HG03558 (cell line): Measurements from ENCODE around the gene DND1.
"Not testable (repeated sequence)": the region's sequence is repeated elsewhere in the genome, so short reads cannot be mapped to it uniquely, and the experiment has no call there.

ENCODE experiments used
- ATAC-seq: cut with Tn5 transposase; IDR thresholded peaks from one replicate; pipeline ENCODE4 v1.9.1; 2021; ENCODE audit warnings: moderate number of reproducible peaks; ENCODE audit not compliant: unreplicated experiment; ENCODE audit errors: extremely low read depth

The DND1 gene

DNA sequence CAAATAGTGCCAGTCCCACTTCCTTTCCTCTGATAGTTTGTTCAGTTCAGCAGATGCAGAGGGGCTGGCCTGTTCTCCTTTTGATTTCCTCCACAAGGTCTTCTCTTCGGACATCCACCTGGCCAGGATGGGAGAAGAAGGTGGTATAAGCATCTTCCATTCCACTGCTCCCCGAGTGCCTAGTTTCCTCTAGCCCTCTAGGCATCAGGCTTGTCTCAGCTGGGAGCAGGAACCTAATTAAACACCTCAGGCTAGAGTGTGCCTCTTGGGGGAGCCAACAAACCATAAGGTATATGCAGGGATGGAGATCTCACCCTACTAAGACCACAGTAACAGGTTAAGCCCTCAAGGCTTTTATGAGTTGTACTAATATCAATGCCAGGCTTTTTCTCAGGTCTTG lies 835 bp upstream of the DND1 start:
- no peak for ATAC-seq

DNA sequence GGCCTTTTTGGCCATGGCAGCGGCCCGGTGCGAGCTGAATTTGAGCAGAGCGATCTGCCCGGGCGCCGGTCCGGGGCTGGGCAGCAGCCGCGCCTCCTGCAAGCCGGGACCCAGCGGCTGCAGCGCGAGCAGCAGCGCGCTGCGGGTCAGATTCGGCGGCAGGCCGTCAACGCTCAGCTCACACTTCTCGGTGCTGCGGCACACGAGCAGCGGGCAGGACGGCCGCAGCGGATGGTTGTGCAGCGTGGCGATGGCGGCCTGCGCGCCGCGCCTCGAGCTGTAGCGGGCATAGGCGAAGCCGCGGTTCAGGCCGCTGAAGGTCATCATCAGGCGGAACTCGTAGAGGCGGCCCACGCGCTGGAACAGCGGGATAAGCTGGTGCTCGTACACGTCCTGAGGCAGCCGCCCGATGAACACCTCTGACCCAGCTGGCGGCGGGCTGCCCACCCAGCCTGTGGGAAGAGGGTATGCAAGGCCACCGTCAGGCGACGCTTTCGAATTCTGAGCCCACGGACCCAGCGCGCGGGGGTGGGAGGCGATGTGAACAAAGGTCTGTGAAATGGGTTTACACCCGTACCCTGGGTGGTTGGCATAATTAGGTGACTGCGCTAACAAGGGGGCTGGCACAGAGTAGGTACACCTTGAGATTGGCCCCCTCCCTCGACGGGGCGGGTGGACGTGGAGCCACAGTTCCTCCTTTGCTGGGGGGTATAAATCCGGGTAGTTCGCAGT lies 755 bp downstream of the DND1 start:
- ATAC-seq: no peak

DNA sequence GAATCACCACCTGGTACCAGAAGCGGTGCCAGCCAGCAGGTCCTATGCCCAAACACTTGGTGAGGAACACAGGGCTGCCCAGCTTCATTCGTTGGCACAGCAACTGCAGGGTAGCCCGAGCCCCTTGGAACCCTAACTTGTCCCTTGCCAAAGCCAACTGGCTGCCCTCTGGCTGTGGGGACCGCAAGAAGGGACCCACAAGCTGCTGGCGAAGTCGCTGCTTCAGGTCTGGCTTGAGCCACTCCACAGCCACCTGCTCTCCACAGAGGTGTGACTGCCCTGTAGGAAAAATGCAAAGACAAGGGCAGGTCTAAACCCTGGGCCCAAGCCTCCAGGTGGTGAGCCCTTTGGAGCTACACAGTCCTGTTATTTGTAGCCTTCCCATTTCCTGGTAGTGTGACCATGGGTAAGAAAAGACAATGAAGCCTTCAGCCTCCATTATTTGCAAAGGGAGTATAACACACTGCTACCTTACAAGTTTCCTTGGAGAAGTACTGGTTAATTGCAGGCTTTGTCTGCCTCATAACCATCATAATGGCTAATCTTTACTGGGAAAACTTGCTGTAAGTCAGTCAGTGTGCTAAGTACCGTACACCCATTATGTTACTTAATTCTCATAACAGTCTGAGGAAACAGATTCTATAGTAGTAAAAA lies 1.8 kb downstream of the DND1 start:
- ATAC-seq: no peak

DNA sequence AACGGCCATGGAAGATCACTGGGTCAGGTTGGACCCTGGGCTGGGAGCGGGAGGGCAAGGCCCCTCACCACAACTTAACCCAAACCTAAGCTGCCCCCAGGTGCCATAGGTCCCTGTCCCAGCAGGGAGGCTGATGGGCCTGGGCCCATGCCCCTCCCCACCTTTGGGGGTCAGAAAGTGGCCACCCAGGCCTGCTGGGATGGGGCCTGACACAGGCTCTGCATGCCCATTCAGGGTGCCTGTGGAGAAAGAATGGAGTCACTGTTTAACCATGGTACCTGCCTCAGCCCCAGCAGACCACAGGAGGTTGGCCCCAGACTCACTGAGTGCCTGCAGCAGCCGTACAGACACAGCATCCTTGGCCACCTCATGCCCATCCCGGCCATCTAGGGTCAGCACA lies 2.3 kb downstream of the DND1 start:
- not testable (repeated sequence) for ATAC-seq

DNA sequence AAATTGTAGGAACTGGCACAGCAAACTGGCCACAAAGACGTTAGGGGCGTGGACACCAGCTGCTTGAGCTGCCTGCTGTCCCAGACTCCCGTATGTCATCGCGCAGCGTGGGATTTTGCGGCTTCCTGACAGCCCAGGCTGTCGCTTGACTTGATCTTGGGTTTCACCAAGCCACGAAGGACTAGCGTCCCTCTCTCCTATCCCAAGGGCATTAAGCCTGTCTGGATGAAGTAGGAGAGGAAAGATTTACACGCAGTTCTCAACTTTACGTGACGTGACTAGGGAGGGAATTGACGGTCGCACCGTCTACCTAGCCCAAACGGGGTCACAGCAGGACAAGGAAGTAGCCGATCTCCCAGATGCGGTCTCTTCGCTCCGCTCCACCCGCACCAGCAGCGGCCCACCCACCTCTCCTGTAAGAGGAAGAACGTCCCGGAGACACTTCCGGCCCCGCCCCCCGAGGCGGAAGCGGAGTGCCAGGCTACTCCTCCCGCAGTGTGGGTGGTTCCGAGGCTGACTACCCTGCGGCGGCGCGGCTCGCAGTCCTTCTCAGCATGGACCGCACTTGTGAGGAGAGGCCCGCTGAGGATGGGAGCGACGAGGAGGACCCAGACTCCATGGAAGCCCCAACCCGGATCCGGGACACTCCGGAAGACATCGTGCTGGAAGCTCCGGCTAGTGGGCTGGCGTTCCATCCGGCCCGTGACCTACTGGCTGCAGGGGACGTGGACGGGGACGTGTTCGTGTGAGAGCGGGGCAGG lies 8.8 kb downstream of the DND1 start, which contains the start of gene WDR55:
WDR55 (plus strand) TSS at position 546 of the 761 bp plus-strand sequence; CDS start at position 555, 9 bp downstream.
- peak; percentile 86 for ATAC-seq

DNA sequence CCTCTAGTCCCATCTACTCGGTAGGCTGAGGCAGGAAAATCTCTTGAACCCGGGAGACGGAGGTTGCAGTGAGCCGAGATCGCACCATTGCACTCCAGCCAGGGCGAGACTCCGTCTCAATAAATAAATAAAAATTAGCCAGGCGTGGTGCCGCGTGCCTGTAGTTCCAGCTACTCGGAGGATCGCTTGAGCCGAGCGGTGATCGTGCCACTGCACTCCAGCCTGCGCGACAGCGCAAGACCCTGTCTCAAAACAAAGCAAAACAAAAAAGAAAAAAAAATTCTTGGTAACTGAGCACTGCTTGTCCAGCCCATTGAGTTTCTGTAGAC lies 9.4 kb downstream of the DND1 start:
- ATAC-seq: no peak

DNA sequence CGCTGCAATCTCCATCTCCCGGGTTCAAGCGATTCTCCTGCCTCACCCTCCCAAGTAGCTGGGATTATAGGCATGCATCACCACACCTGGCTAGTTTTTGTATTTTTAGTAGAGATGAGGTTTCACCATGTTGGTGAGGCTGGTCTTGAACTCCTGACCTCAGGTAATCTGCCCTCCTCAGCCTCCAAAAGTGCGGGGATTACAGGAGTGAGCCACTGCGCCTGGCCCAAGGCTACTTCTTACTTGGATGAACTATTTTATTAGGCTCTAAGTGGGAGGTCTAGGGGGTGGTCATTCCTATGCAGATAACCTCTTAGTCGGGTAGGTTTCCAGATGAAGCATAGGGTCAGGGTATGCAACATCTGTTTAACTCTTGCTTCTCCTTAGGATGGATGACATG lies 13.0 kb downstream of the DND1 start:
- ATAC-seq: not testable (repeated sequence)

DNA sequence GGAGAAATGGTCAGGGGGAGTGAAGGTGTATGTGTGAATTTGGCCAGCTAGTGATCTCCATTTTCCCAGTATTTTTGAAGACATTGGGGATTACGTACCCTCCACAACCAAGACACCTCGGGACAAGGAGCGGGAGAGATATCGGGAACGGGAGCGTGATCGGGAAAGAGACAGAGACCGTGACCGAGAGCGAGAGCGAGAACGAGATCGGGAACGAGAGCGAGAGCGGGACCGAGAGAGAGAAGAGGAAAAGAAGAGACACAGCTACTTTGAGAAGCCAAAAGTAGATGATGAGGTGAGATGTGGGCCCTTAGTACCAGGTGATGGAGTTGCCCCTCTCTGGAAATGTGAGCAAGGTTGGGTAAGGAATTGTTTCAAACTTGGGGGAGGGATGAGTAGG lies 14.5 kb downstream of the DND1 start:
- no peak for ATAC-seq

DNA sequence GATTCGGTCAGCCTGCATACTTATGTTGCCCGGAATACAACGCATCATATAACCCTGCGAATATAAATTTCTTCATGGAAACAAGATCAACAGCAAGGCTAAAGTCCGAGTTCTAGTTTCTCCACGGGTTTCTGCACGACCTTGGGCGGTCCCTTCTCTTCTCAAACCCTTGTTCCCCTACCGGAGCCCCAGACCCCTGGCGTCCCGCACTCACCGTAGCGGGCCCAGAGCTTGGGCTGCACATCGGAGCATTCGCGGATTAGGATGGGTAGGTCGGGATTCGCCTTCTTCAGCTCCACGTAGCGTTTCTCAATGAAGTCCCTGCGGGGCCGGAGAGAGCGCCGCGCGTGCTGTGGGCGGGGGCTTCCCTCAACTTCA lies 26.3 kb downstream of the DND1 start:
- ATAC-seq: peak; percentile 3

DNA sequence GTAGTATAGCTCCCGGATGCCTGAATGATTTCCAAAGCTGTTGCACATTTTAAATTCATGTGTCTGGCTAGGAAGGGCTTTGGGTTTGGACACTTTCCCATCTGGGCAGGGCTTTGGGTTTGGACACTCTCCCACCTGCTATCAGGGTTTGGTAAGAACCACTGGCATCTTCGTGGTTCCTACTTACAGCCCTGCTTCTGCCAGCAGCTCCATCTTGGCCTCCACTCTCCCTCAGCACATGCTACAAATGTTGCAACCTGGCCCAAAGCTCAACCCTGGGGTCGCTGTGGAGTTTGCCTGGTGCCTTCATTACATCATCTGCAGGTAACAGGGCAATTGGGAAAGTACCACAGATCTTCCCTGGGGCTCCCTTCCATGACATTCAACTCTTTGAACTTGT lies 30.7 kb downstream of the DND1 start:
- ATAC-seq: no peak

DNA sequence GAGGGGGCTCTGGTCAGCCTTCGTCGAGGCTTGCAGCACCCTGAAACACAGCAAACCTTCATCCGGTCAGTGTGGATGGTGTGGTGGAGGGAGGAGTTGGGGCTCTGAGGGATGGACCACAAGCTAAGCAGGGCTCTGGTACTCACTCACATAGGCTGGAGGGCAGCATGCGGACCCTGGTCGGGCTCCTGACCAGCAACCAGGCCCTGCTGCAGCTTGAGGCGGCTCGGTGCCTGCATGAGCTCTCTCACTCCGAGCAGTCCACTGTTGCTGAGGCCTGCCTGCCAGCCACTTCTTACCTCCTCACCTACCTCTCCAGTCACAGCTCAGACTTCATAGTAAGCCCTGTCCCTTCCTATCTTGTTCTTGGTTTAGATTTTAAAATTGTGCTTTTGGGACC lies 31.7 kb downstream of the DND1 start:
- no peak for ATAC-seq

DNA sequence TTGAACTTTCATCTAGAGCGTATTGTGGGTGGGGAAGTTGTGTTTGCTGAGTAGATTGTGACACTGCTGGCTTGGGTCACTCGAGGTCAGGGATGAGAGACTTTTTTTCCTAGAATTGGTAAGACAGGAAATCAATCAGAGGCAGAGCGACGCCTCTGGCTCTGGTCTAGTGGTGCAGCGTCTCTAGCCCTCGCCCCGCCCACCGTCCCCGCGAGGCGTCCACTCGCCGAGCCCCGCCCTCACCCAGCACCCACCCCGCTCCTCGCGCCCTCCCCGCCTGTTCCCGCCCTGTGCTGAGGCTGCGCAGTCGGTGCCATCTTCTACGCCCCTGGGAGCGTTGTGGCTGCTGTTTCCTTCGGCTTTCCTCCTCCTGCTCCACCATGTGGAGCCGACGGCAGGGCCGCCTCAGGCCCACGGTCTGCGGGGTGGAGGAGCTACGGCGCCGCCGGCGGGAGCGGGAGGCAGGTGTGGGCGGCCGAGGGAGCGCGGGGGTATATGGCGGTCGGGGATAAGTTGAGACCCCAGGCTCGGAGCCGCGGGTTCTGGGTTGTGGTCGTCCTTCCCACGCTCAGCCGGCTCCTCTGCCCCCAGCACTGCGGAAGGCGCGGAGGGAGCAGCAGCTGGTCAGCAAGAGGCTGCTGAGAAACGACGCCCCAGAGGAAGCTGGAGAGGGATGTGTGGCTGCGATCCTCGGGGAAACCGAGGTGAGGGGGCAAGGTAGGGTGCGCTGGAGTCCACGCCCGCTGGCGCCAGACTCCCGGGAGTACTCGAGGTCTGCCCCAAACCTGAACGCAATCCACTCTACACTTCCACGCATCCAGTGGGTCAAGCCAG lies 34.0 kb downstream of the DND1 start, which contains the start of gene TMCO6:
TMCO6 (plus strand) TSS at position 304 of the 834 bp plus-strand sequence; CDS start at position 381, 77 bp downstream.
- peak; percentile 73 for ATAC-seq

DNA sequence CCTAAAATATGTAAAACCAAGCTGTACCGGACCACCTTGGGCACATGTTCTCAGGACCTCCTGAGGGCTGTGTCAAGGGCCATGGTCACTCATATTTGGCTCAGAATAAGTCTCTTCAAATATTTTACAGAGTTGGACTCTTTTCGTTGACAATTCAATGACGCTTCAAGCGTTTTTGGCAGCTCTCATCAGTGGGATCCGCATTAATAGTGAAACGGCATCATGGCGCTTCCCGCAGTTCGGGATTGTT lies 34.6 kb downstream of the DND1 start:
- not testable (repeated sequence) for ATAC-seq

DNA sequence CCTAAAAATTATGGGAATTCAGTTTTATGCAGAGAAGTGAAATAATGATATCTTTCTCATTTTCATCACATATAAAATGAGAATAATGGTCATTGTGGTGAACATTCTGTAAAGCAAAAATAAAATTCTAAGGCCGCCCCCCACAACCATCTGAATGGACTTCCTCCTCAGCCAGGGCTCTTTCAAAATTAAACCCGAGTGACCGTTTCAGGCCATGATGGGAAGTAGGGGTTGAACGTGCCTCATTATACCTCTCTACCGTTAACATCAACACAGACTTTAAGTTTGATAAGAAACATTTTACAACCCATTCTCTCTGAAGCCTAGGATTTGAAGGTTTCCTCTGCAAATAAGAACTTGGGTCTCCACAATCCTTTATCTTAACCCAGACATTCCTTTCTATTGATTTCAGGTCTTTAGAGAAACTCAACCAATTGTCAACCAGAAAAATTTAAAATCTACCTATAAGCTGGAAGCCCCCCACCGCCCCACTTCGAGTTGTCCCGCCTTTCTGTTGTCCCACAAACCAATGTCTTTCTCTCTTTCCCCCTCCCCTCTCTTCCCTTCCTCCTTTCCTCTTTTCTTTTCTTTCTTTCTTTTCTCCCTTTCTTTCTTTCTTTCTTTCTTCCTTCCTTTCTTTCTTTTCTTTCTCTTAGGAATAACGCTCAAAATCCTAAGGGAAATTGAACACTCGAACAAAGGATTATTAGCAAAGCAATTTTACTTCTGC lies 35.8 kb downstream of the DND1 start:
- ATAC-seq: no peak

DNA sequence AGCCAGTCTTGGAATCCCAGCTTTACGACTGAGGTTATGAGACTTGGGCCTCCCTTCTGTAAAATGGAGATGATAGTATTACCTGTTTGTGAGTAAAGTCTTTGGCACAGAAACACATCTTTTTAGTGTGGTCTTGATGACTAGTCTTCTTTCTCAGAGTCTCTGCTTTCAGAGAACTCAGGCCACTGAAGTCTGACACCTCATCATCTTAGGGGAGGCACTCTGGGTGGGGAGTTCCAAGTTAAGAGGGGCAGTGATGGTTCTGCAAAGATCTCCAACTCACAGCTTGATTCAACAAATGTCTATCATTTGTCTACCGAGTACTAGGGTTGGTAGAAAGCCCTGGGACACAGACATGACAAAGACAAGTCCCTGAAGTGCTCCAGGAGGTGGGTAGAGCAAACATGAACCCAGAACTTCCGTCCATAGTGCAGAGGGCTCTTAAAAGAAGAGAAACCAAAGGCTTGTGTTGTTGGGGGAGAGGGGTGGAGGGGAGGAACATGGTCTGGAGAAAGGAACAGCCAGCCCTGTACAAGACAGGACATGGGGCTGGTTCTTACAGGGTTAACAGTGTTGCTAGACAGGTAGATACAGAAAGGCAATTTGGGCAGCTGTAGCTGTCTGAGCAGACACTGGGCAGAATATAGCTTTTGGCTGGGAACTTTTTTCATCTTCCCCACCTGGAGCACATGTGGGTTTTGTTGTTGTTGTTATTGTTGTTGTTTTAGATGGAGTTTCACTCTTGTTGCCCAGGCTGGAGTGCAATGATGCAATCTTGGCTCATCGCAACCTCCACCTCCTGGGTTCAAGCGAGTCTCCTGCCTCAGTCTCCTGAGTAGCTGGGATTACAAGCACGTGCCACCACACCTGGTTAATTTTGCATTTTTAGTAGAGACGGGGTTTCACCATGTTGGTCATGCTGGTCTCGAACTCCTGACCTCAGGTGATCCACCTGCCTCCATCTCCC lies 37.8 kb downstream of the DND1 start:
- ATAC-seq: no peak

DNA sequence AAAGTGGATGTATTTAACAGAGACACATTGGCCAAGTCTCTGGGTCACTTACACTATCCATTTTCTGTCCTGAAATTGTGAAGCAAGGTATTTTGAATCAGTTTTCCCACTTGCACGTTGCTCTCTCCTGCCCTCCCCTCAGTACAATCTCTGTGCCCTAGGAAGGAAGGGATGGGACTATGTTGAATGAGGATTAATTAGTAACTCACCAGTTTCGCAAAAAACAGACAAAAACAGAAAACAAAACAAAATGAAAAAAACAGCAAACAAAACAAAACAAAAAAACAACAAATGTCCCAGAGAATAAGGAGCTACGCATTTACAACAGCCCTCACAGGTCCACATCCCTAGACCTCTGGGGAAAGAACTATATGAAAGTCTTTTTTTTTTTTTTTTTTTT lies 39.3 kb downstream of the DND1 start:
- ATAC-seq: no peak

DNA sequence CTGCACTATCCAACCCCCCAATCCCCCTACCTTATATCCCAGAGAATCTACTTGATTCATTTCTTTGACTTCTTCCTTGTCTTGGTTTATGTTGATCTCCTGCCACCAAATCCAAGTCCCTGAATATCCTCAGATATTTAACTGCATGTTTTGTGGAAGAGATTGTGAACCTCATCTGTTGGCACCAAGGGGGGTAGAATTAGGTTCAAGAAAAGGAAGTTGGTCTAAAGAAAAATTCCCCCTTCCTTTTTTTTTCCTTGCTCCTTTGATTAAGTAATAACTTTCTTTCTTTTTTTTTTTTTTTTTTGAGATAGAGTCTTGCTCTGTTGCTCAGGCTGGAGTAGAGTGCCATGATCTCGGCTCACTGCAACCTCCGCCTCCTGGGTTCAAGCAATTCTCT lies 39.9 kb downstream of the DND1 start:
- no peak for ATAC-seq

DNA sequence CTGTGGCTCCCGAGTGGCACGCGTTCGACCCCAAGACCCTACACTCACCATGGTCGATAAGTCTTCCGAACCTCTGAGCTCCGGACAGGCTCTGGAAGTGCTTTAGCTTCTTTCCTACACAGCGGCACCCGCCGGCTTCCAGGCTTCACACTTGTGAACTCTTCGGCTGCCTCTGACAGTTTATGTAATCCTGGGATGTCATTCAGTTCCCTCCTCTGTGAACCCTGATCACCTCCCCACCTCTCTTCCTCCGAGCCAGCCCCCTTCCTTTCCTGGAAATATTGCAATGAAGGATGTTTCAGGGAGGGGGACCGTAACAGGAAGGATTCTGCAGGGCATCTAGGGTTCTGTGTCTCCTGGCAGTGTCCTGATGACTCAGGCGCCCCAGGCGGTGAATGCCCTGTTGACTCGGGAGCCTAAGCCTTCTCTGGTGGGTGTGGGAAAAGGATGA lies 40.3 kb downstream of the DND1 start, which contains the start of gene CD14:
CD14 (minus strand) TSS at position 155 of the 451 bp plus-strand sequence; CDS start at position 51, 104 bp downstream.
- no peak for ATAC-seq
